WTC11 (cell line): Measurements from ENCODE around the gene BFSP2. TPM values are rescaled to one million over a fixed set of nuclear protein-coding genes. Genes with fewer than 3 reads are reported as not detected.
A peak's percentile ranks its signal among the peaks of the same experiment; 100 is the strongest.

Experiments used
- ATAC-seq: fragments of 200-7000 bp; cut with Tn5 transposase; 2 replicates; pipeline ENCODE4 v1.10.0; 2021; ENCODE audit warnings: mild to moderate bottlenecking, moderate library complexity
- Bru-seq: library from RNA; stranded (reverse); fragments of 400-500 nt; gene quantifications from one replicate; lab custom pipeline; 2021; lab: Mats Ljungman, UMichigan
- CTCF ChIA-PET: fragments of 300-600 bp; sonication (Branson Sonifier 250); formaldehyde crosslinking; loops from one replicate; lab custom pipeline; 2021; ENCODE audit warnings: antibody characterized with exemption; lab: Charles Lee
- POLR2A ChIA-PET: fragments of 350-600 bp; sonication (Branson Sonifier 250); formaldehyde crosslinking; loops from one replicate; lab custom pipeline; 2021; ENCODE audit warnings: antibody characterized with exemption; lab: Charles Lee
- DNase-seq: peaks from one replicate; pipeline ENCODE4 v3.0.0; 2021; ENCODE audit warnings: low spot score
- H3K27ac Mint-ChIP-seq: 2 replicates; pipeline ENCODE4 v1.8.0; 2021; ENCODE audit warnings: mixed read lengths
- H3K27me3 Mint-ChIP-seq: 2 replicates; pipeline ENCODE4 v1.8.0; 2021; ENCODE audit warnings: low read depth, mild to moderate bottlenecking, moderate library complexity, mixed read lengths
- H3K36me3 Mint-ChIP-seq: 2 replicates; pipeline ENCODE4 v1.8.0; 2021; ENCODE audit warnings: mixed read lengths
- H3K4me1 Mint-ChIP-seq: 2 replicates; pipeline ENCODE4 v1.8.0; 2022; ENCODE audit warnings: mixed read lengths
- H3K4me3 Mint-ChIP-seq: 2 replicates; pipeline ENCODE4 v1.8.0; 2021; ENCODE audit warnings: mild to moderate bottlenecking, moderate library complexity, mixed read lengths
- H3K9me3 Mint-ChIP-seq: 2 replicates; pipeline ENCODE4 v1.8.0; 2021; ENCODE audit warnings: mixed read lengths
- ESRRA ChIP-seq: sonication (generic); formaldehyde crosslinking; IDR thresholded peaks from 2 replicates; pipeline ENCODE4 v1.8.1; 2022; ENCODE audit warnings: mild to moderate bottlenecking, missing genetic modification reagents, borderline replicate concordance
- ETV6 ChIP-seq: sonication (generic); formaldehyde crosslinking; IDR thresholded peaks from 2 replicates; pipeline ENCODE4 v1.8.1; 2022; ENCODE audit warnings: mild to moderate bottlenecking, missing genetic modification reagents
- IRF2 ChIP-seq: sonication (generic); formaldehyde crosslinking; IDR thresholded peaks from 2 replicates; pipeline ENCODE4 v1.8.0; 2022; ENCODE audit warnings: low read depth, missing genetic modification reagents, borderline replicate concordance
- MYBL2 ChIP-seq: sonication (generic); formaldehyde crosslinking; IDR thresholded peaks from 2 replicates; pipeline ENCODE4 v1.8.1; 2023; ENCODE audit warnings: mild to moderate bottlenecking, moderate library complexity, missing genetic modification reagents
- NFE2L1 ChIP-seq: sonication (generic); formaldehyde crosslinking; IDR thresholded peaks from 2 replicates; pipeline ENCODE4 v1.8.1; 2023; ENCODE audit warnings: missing genetic modification reagents
- NR1H2 ChIP-seq: sonication (generic); formaldehyde crosslinking; IDR thresholded peaks from 2 replicates; pipeline ENCODE4 v1.9.0; 2021; ENCODE audit warnings: mild to moderate bottlenecking, moderate library complexity, missing genetic modification reagents
- SMAD3 ChIP-seq: sonication (generic); formaldehyde crosslinking; IDR thresholded peaks from 2 replicates; pipeline ENCODE4 v1.8.0; 2022; ENCODE audit warnings: missing genetic modification reagents, mild to moderate bottlenecking, borderline replicate concordance
- ZNF317 ChIP-seq: sonication (generic); formaldehyde crosslinking; IDR thresholded peaks from 2 replicates; pipeline ENCODE4 v1.8.1; 2023; ENCODE audit warnings: low read depth, mild to moderate bottlenecking, moderate library complexity, missing genetic modification reagents, borderline replicate concordance
- ZNF512 ChIP-seq: sonication (generic); formaldehyde crosslinking; IDR thresholded peaks from 2 replicates; pipeline ENCODE4 v1.8.1; 2022; ENCODE audit warnings: missing genetic modification reagents, borderline replicate concordance
- ZSCAN18 ChIP-seq: fragments of 250-450 bp; sonication (Bioruptor Pico); IDR thresholded peaks from 2 replicates; pipeline ENCODE4 v2.1.2; 2022; ENCODE audit warnings: mild to moderate bottlenecking, moderate library complexity
- long read RNA-seq, 3 experiments: library from RNA in 1 of 3; library from capped mRNA in 1 of 3; library from polyadenylated mRNA in 1 of 3; unstranded in 2 of 3; stranded (forward) in 1 of 3; transcript quantifications; one replicate each; pipeline ENCODE4 v2.0.0, GENCODE V29; 2021
- total RNA-seq: library from RNA; stranded (reverse); gene quantifications from 3 replicates; pipeline ENCODE4 v1.2.3, GENCODE V29; 2021
- TF ChIP-seq, protein P1 (sequence below): fragments of 250-450 bp; sonication (Bioruptor Pico); IDR thresholded peaks from 2 replicates; pipeline ENCODE4 v1.9.0; 2021; ENCODE audit warnings: mild to moderate bottlenecking, borderline replicate concordance
- TF ChIP-seq, protein P2 (sequence below): sonication (generic); formaldehyde crosslinking; IDR thresholded peaks from 2 replicates; pipeline ENCODE4 v1.8.1; 2022; ENCODE audit warnings: mild to moderate bottlenecking, moderate library complexity, missing genetic modification reagents

BFSP2 gene, protein sequence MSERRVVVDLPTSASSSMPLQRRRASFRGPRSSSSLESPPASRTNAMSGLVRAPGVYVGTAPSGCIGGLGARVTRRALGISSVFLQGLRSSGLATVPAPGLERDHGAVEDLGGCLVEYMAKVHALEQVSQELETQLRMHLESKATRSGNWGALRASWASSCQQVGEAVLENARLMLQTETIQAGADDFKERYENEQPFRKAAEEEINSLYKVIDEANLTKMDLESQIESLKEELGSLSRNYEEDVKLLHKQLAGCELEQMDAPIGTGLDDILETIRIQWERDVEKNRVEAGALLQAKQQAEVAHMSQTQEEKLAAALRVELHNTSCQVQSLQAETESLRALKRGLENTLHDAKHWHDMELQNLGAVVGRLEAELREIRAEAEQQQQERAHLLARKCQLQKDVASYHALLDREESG
- total RNA-seq = 0.44 TPM in 1 of 3 replicates, not detected in the others
- Bru-seq, nascent RNA = percentile 12 among the genes with signal in this experiment
- long read RNA-seq, experiment 1 = 0 reads
- long read RNA-seq, experiment 2 = 0 reads
- long read RNA-seq, experiment 3 = 0 reads

GRCh38 chr3:133400006-133400515, at the start of gene BFSP2:
Gene BFSP2 (plus strand): TSS chr3:133400056. CDS start chr3:133400084, 28 bp downstream.
- peaks cover 5% of the 10 kb centered on the region; the same call in 1 of the 2 replicates for H3K4me1 Mint-ChIP-seq
- no peak for TF ChIP-seq MYBL2 (CRISPR knock-in tag)
- no peak for TF ChIP-seq ESRRA (CRISPR knock-in tag)
- no peak for TF ChIP-seq ETV6
- TF ChIP-seq IRF2 = no peak
- CTCF ChIA-PET = interaction anchor here (2.0 kb wide), 1 partner anchor 16 kb away, joined by 4 read pairs; no protein-coding TSS in a partner anchor
- no peak within 1 kb of the TSS for H3K27ac Mint-ChIP-seq
- no peak for ATAC-seq
- no peaks in the 10 kb centered on the region for H3K36me3 Mint-ChIP-seq
- POLR2A ChIA-PET = no interaction called here
- H3K9me3 Mint-ChIP-seq = no peaks in the 10 kb centered on the region
- no peak for DNase-seq
- H3K4me3 Mint-ChIP-seq = no peak within 1 kb of the TSS
- H3K27me3 Mint-ChIP-seq = no peaks in the 10 kb centered on the region

GRCh38 chr3:133354721-133355120, 45.1 kb upstream of the BFSP2 start:
- ATAC-seq (no peak), DNase-seq (no peak)
- Mint-ChIP-seq H3K27ac (no peak overlapping the region), H3K27me3 (no peaks in the 10 kb centered on the region), H3K36me3 (peaks cover 12% of the 10 kb centered on the region), H3K9me3 (peaks cover 24% of the 10 kb centered on the region), H3K4me1 (0 out of 2 replicates have a peak, but pooled peaks cover 2% of the 10 kb centered on the region), H3K4me3 (no peak overlapping the region)
- ChIA-PET CTCF (no interaction called here), POLR2A (no interaction called here)
- no peak for TF ChIP-seq ZNF512 (CRISPR knock-in tag)
- TF ChIP-seq ZSCAN18 (CRISPR knock-in tag) = no peak
- no peak for TF ChIP-seq SMAD3 (CRISPR knock-in tag)
- no peak for TF ChIP-seq NFE2L1 (CRISPR knock-in tag)
- TF ChIP-seq, protein P1, sequence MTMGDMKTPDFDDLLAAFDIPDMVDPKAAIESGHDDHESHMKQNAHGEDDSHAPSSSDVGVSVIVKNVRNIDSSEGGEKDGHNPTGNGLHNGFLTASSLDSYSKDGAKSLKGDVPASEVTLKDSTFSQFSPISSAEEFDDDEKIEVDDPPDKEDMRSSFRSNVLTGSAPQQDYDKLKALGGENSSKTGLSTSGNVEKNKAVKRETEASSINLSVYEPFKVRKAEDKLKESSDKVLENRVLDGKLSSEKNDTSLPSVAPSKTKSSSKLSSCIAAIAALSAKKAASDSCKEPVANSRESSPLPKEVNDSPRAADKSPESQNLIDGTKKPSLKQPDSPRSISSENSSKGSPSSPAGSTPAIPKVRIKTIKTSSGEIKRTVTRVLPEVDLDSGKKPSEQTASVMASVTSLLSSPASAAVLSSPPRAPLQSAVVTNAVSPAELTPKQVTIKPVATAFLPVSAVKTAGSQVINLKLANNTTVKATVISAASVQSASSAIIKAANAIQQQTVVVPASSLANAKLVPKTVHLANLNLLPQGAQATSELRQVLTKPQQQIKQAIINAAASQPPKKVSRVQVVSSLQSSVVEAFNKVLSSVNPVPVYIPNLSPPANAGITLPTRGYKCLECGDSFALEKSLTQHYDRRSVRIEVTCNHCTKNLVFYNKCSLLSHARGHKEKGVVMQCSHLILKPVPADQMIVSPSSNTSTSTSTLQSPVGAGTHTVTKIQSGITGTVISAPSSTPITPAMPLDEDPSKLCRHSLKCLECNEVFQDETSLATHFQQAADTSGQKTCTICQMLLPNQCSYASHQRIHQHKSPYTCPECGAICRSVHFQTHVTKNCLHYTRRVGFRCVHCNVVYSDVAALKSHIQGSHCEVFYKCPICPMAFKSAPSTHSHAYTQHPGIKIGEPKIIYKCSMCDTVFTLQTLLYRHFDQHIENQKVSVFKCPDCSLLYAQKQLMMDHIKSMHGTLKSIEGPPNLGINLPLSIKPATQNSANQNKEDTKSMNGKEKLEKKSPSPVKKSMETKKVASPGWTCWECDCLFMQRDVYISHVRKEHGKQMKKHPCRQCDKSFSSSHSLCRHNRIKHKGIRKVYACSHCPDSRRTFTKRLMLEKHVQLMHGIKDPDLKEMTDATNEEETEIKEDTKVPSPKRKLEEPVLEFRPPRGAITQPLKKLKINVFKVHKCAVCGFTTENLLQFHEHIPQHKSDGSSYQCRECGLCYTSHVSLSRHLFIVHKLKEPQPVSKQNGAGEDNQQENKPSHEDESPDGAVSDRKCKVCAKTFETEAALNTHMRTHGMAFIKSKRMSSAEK (CRISPR knock-in tag) = no peak
- no peak for TF ChIP-seq ZNF317 (CRISPR knock-in tag)
- TF ChIP-seq NR1H2 = no peak
- TF ChIP-seq, protein P2, sequence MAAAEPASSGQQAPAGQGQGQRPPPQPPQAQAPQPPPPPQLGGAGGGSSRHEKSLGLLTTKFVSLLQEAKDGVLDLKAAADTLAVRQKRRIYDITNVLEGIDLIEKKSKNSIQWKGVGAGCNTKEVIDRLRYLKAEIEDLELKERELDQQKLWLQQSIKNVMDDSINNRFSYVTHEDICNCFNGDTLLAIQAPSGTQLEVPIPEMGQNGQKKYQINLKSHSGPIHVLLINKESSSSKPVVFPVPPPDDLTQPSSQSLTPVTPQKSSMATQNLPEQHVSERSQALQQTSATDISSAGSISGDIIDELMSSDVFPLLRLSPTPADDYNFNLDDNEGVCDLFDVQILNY = no peak
